Measurements from ENCODE around the gene SLC12A3.

The SLC12A3 gene

GRCh38 chr16:56864960-56865359 is at the start of gene SLC12A3:
Gene SLC12A3, plus strand, starts transcription at chr16:56865207. Its CDS starts 29 bp downstream, at chr16:56865236.
- TF ChIP-seq CTCF (IDR thresholded peaks at IDR 0.05; ENCODE audit: low read depth, low read length) = no peak
- no peak within 1 kb of the TSS for H3K4me3 ChIP-seq (ENCODE audit: low read depth, low read length)

- no peak for TF ChIP-seq CTCF (IDR thresholded peaks at IDR 0.05; ENCODE audit: low read depth, low read length)
- no peak overlapping the region for H3K4me3 ChIP-seq (ENCODE audit: low read depth, low read length)
Observed at GRCh38 chr16:56815721-56816120, 49.3 kb upstream of the SLC12A3 start.

- H3K4me3 ChIP-seq (ENCODE audit: low read depth, low read length) = no peak overlapping the region
- no peak for TF ChIP-seq CTCF (IDR thresholded peaks at IDR 0.05; ENCODE audit: low read depth, low read length)
Observed at GRCh38 chr16:56817056-56817455, 48.0 kb upstream of the SLC12A3 start.

- H3K4me3 ChIP-seq (ENCODE audit: low read depth, low read length) = no peak overlapping the region
- TF ChIP-seq CTCF (IDR thresholded peaks at IDR 0.05; ENCODE audit: low read depth, low read length) = no peak
Observed at GRCh38 chr16:56817938-56818337, 47.1 kb upstream of the SLC12A3 start.

- H3K4me3 ChIP-seq (ENCODE audit: low read depth, low read length) = no peak overlapping the region
- TF ChIP-seq CTCF (IDR thresholded peaks at IDR 0.05; ENCODE audit: low read depth, low read length) = no peak
Observed at GRCh38 chr16:56823081-56823733, 41.8 kb upstream of the SLC12A3 start.

GRCh38 chr16:56824331-56824730 is 40.7 kb upstream of the SLC12A3 start:
- no peak for TF ChIP-seq CTCF (IDR thresholded peaks at IDR 0.05; ENCODE audit: low read depth, low read length)
- H3K4me3 ChIP-seq (ENCODE audit: low read depth, low read length) = no peak overlapping the region

- no peak for TF ChIP-seq CTCF (IDR thresholded peaks at IDR 0.05; ENCODE audit: low read depth, low read length)
- no peak overlapping the region for H3K4me3 ChIP-seq (ENCODE audit: low read depth, low read length)
Observed at GRCh38 chr16:56824804-56825203, 40.2 kb upstream of the SLC12A3 start.

All from WI38 (cell line).